Right renal cortex interstitium (tissue), 3 donors: ENCODE results near the gene ZNF446. TPM values are rescaled to one million over a fixed set of nuclear protein-coding genes. Genes with fewer than 3 reads are reported as not detected.
A peak's percentile ranks its signal among the peaks of the same experiment; 100 is the strongest.
"Not testable (repeated sequence)": the region's sequence is repeated elsewhere in the genome, so short reads cannot be mapped to it uniquely, and the experiment has no call there.

Experiments
- DNase-seq, 3 donors: peaks; one replicate each; pipeline ENCODE4 v3.0.0-alpha.2; 2013; ENCODE audit warnings: low read depth in 3 of 3, low spot score in 2 of 3
- polyA plus RNA-seq, 3 donors: library from polyadenylated mRNA; unstranded; fragments of 120-200 nt; gene quantifications; one replicate each; pipeline ENCODE4 v1.2.1, GENCODE V29; 2013; ENCODE audit not compliant: insufficient read length in 3 of 3

Gene ZNF446
- 10 to 100 TPM; 12.4 to 14.3 (median 12.6) TPM for polyA plus RNA-seq

DNA sequence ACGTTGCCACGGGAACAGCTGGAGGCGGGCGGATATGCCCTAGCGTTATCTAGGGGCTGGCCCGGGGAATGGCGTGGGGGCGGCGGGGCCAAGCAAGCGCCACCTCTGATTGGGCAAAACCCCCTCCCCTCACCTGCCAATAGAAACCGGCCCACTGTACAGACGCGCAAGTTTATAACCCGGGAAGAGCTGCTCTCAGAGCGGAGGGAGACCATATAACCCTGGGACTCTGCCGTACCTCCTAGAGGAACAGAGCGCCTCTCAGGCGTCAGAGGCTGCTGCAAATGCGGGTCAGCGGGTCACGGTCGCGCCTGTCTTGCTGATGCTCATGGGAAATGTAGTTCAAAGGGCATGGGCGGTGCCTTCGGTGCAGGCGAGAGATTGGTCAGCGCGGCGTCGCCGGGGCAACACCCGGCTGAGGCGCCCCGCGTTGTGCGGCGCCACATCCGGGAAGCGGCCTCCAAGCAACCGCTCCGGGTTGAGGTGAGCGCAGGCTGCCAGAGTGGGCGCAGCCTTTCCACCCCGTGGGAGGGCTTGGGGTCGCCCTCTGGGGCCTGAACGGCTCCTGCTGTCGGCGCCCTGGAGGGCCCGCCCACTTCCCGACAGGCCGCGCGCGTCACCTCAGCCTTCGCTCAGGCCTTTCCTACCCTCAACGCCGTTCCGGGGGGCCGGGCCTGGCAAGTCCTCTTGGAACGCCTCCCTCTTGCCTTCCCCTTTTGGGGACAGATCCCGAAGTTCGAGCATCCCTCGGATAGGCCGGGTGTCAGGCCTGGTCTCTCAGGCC is at the start of gene ZNF446:
Gene ZNF446, plus strand, starts transcription at position 639 of the 784 bp plus-strand sequence. CDS start 867 bp downstream, outside the sequence.
- DNase-seq: peak; percentile 93 to 96 (median 95)

DNA sequence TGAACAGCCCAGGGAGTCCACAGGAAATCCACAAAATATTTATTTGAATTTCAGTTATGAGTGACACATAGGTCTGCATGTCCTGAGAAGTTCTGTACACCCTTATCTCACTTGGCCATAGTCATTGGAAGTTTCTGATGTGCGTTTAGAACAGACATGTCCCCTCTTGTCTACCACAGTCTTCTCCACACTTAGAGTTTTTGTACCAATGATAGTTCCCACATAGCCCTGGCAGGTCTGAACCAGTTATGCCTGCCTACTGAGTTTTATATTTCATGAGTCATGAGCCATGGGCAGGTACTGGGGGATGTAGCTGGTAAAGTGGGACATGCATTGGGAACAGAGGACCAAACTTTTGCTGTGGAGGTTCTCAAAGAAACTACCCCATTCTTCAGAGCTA is 47.5 kb upstream of the ZNF446 start:
- DNase-seq: no peak

- DNase-seq: no peak
These were observed 46.4 kb upstream of the ZNF446 start for GRCh38 chr19:58429745-58430144.

DNA sequence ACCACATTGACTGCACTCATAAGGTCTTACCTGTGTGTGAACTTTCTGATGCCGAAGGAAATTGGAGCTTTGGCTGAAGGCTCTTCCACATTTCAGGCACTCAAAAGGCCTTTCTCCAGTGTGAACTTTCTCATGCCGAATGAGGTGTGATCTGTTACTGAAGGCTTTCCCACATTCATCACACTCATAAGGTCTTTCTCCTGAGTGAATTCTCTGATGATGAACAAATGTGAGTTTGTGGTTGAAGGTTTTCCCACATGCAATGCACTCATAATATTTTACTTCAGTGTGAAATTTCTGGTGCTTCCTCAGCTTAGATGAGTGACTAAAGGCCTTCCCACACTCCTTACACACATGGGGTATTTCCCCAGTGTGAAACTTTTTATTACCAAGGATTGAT is 41.9 kb upstream of the ZNF446 start:
- no peak for DNase-seq

DNA sequence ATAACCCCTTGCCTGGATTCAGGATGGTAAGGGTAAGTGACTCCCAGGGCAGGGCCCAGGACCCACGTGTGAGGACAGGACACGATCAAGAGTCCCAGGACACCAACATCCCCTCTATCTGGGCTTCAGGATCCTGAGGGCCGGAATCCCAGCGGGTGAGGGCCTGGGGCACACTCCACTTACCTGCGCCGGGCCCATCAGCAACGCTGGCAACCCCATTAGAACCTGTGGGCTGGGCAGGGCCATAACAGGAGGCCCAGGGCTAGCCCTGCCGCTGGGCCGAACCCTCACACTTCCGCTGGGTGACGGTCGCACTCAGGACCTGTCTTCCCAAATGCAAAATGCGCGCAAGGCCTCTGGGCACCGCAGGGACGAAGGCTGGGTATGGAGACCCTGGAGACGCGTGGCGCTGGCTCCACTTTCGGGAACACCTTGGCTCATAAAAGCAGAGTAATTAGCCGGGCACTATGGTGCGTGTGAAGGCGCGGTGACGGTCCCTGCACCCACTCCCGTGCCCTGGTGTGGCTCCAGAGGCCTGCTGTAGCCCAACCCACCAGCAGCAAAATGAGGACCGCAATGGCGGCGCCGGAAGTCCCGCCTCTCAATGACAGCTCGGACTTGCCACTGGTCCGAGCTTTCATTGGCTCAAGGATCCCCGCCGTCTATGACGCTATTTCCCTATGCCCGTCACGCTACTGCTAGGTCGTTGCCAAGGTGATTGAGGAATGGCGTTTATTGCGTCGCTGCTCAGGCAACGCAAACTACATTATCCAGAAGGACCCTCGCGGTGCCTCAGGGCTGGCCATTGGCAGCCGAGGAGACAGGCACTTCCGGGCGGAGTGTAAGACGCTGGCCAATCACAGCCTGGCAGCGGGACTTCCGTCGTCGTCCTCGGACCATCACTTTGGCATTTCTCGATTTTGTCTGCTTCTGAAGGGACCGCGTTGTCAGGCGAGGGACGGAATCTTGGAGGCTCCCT is 36.3 kb upstream of the ZNF446 start, which contains the start of gene ZNF132:
Gene ZNF132, minus strand, starts transcription at position 578 of the 979 bp plus-strand sequence. Its CDS starts 332 bp downstream, at position 246.
- DNase-seq: peak; percentile 98 to 99 (median 99)

GRCh38 chr19:58440556-58440955 is 35.6 kb upstream of the ZNF446 start:
- no peak for DNase-seq

- DNase-seq: not testable (repeated sequence)
These were observed 33.2 kb upstream of the ZNF446 start for GRCh38 chr19:58442986-58443385.

DNA sequence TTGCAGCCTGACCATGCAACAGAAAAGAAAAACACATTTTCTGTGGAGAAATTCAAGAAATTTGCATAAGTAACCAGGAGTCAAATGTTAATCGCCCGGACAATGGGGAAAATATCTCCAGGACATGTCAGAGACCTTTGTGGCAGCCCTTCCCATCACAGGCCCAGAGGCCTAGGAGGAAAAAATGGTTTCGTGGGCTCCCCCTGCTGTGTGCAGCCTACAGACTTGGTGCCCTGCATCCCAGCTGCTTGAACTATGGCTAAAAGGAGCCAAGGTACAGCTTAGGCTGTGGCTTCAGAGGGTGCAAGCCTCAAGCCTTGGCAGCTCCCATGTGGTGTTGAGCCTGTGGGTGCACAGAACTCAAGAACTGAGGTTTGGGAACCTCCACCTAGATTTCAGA is 27.3 kb upstream of the ZNF446 start:
- not testable (repeated sequence) for DNase-seq

DNA sequence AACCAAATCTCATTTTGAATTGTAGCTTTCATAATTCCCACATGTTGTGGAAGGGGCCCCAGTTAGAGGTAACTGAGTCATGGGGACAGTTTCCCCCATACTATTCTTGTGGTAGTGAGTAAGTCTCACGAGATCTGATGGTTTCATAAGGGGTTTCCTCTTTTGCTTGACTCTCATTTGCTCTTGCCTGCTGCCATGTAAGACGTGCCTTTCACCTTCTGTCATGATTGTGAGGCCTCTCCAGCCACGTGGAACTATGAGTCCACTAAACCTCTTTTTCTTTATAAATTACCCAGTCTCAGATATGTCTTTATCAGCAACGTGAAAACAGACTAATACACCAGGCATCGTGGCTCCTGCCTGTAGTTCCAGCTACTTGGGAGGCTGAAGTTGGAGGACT is 26.2 kb upstream of the ZNF446 start:
- DNase-seq: not testable (repeated sequence)

DNA sequence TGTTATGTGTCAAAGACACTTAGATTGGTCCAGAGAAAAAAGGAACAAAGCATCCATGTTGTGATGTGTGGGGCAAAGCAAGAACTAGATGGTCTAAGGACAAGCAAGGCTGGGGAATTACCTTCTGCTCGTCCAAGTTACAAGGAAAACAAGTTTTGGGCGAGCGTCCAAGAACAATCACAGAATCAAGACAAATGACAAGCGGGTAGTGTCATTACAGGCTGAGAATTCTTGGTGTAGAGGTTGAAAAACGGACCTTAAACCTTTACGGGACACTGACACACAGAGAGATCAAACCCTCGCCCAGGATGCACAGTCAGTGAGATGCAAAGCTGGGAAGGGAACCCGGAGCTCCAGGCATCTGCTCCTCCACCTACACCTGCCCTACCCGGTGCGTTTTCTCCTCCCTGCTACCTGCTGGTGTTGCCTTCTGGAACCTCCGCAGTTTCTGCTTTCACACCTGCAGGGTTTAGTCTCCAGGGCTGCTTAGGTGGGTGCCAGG is 25.2 kb upstream of the ZNF446 start:
- no peak for DNase-seq

GRCh38 chr19:58451358-58452101 is 24.6 kb upstream of the ZNF446 start, which contains the start of gene ZNF324B:
TSS of gene ZNF324B (plus strand) at chr19:58451622. CDS start at chr19:58453702, 2,080 bp downstream.
- peak; percentile 89 to 95 (median 91) for DNase-seq

GRCh38 chr19:58453743-58454142 is 22.4 kb upstream of the ZNF446 start:
- no peak for DNase-seq

DNA sequence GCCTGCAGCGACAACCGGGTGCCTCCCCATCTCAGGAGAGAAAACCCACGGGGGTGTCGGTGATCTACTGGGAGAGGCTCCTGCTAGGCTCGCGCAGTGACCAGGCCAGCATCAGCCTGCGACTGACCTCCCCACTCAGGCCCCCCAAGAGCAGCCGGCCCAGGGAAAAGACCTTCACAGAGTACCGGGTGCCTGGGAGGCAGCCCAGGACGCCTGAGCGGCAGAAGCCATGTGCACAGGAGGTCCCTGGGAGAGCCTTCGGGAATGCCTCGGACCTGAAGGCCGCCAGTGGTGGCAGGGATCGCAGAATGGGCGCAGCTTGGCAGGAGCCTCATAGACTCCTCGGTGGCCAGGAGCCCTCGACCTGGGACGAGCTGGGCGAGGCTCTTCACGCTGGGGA is 20.8 kb upstream of the ZNF446 start:
- DNase-seq: no peak

- no peak for DNase-seq
These were observed 20.0 kb upstream of the ZNF446 start for GRCh38 chr19:58456111-58456510.

- no peak for DNase-seq
These were observed 16.1 kb upstream of the ZNF446 start for GRCh38 chr19:58460039-58460438.

- DNase-seq: no peak
These were observed 9.9 kb upstream of the ZNF446 start for GRCh38 chr19:58466089-58466759.

- peak; percentile 88 to 95 (median 93) for DNase-seq
These were observed 9.2 kb upstream of the ZNF446 start, which contains the start of gene ZNF324 for GRCh38 chr19:58466760-58467589. TSS of gene ZNF324 (plus strand) at chr19:58467080. CDS start at chr19:58469186, 2,106 bp downstream.

- no peak for DNase-seq
These were observed 7.8 kb upstream of the ZNF446 start for GRCh38 chr19:58468216-58468839.
